Ovary (tissue), 3 donors: ENCODE data around the gene OR51E2.

Source experiments
- CTCF ChIP-seq, 3 donors: fragments of 450-650 bp in 2 of 3; fragments of 200-600 bp in 1 of 3; IDR thresholded peaks; one replicate each; pipeline versions ENCODE4 v1.5.1 to v1.8.0; 2016 to 2022; ENCODE audit warnings: antibody characterized with exemption in 3 of 3, mild to moderate bottlenecking in 1 of 3
- EP300 ChIP-seq: sonication (generic); formaldehyde crosslinking; IDR thresholded peaks from one replicate; pipeline ENCODE4 v1.6.1; 2017; ENCODE audit warnings: antibody characterized with exemption
- POLR2A ChIP-seq: fragments of 450-650 bp; IDR thresholded peaks from one replicate; pipeline ENCODE4 v1.6.1; 2017; ENCODE audit warnings: antibody characterized with exemption, mild to moderate bottlenecking, moderate library complexity
- donor health status: DM: no; HTN: no; CAD: no.

GRCh38 chr11:4704054-4704789, 6.6 kb upstream of the OR51E2 start, which contains the start of gene MMP26:
- no peak for TF ChIP-seq CTCF (IDR thresholded peaks at IDR 0.05)
- TF ChIP-seq POLR2A = no peak
- no peak for TF ChIP-seq EP300
